Osteoblast (primary cell): ENCODE data around the gene PAN3. TPM values are rescaled to one million over a fixed set of nuclear protein-coding genes. Genes with fewer than 3 reads are reported as not detected.

Experiments
- DNase-seq: peaks from one replicate; pipeline ENCODE4 v3.0.0; 2011; ENCODE audit warnings: low spot score, mixed read lengths; ENCODE audit not compliant: insufficient read length; ENCODE audit errors: missing footprints
- H2AFZ ChIP-seq: 2 replicates; pipeline ENCODE4 v1.6.0; 2011; ENCODE audit warnings: mild to moderate bottlenecking, low read length
- H3K27ac ChIP-seq: 2 replicates; pipeline ENCODE4 v1.5.1; 2011; ENCODE audit warnings: mild to moderate bottlenecking, low read depth, low read length, moderate library complexity
- H3K27me3 ChIP-seq: 2 replicates; pipeline ENCODE4 v1.6.0; 2012; ENCODE audit warnings: mild to moderate bottlenecking, control low read depth, inconsistent platforms, low read length, moderate library complexity; ENCODE audit not compliant: insufficient read depth
- H3K36me3 ChIP-seq: 2 replicates; pipeline ENCODE4 v1.5.1; 2011; ENCODE audit warnings: mild to moderate bottlenecking, low read length, control low read depth, moderate library complexity; ENCODE audit not compliant: insufficient read depth
- H3K4me1 ChIP-seq: 2 replicates; pipeline ENCODE4 v1.5.1; 2011; ENCODE audit warnings: mild to moderate bottlenecking, low read length, control low read depth, moderate library complexity; ENCODE audit not compliant: insufficient read depth
- H3K4me2 ChIP-seq: 2 replicates; pipeline ENCODE4 v1.6.0; 2011; ENCODE audit warnings: mild to moderate bottlenecking, low read length; ENCODE audit not compliant: insufficient read depth
- H3K4me3 ChIP-seq: fragments of 200-600 bp; sonication (generic); 3 replicates; pipeline ENCODE4 v1.5.1; 2012; ENCODE audit warnings: mild to moderate bottlenecking, low read length, inconsistent platforms; ENCODE audit not compliant: insufficient read depth
- H3K79me2 ChIP-seq: 2 replicates; pipeline ENCODE4 v1.6.0; 2012; ENCODE audit warnings: mild to moderate bottlenecking, low read length, control low read depth, inconsistent platforms; ENCODE audit not compliant: insufficient read depth
- H3K9me3 ChIP-seq: 2 replicates; pipeline ENCODE4 v1.5.1; 2011; ENCODE audit warnings: low read depth, low read length, control low read depth
- H4K20me1 ChIP-seq: 2 replicates; pipeline ENCODE4 v1.6.0; 2012; ENCODE audit warnings: mild to moderate bottlenecking, low read length, control low read depth; ENCODE audit not compliant: insufficient read depth
- total RNA-seq: library from RNA; depleted of rRNA; stranded (reverse); fragments of >200 nt; gene quantifications from 2 replicates; pipeline ENCODE4 v1.2.3, GENCODE V29; 2012
- TF ChIP-seq, protein P1 (sequence below): IDR thresholded peaks from 2 replicates; pipeline ENCODE4 v1.5.1; 2011; ENCODE audit warnings: mild to moderate bottlenecking, low read depth, low read length, moderate library complexity; ENCODE audit errors: extremely low read depth

Gene PAN3
- total RNA-seq, 1 donor, result 27.5 TPM

DNA sequence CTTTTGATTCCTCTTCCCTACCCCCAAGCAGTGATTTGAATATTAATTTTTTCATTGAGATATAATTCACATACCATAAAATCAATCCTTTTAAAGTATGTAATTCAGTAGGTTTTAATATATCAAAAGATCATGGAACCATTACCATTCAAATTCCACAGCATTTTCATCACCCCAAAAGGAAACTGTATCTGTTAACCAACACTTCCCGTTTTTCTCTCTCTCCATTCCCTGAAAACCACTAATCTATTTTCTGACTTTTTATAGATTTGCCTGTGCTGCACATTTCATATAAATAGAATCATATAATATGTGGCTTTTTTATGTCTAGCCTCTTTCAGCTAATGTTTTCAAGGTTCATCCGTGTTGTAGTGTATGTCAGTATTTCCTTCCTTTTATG is 107.1 kb downstream of the PAN3 start:
- TF ChIP-seq, protein P1, sequence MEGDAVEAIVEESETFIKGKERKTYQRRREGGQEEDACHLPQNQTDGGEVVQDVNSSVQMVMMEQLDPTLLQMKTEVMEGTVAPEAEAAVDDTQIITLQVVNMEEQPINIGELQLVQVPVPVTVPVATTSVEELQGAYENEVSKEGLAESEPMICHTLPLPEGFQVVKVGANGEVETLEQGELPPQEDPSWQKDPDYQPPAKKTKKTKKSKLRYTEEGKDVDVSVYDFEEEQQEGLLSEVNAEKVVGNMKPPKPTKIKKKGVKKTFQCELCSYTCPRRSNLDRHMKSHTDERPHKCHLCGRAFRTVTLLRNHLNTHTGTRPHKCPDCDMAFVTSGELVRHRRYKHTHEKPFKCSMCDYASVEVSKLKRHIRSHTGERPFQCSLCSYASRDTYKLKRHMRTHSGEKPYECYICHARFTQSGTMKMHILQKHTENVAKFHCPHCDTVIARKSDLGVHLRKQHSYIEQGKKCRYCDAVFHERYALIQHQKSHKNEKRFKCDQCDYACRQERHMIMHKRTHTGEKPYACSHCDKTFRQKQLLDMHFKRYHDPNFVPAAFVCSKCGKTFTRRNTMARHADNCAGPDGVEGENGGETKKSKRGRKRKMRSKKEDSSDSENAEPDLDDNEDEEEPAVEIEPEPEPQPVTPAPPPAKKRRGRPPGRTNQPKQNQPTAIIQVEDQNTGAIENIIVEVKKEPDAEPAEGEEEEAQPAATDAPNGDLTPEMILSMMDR, result no peak
- DNase-seq, result no peak
- H3K27me3 ChIP-seq, result no peaks in the 10 kb centered on the region

DNA sequence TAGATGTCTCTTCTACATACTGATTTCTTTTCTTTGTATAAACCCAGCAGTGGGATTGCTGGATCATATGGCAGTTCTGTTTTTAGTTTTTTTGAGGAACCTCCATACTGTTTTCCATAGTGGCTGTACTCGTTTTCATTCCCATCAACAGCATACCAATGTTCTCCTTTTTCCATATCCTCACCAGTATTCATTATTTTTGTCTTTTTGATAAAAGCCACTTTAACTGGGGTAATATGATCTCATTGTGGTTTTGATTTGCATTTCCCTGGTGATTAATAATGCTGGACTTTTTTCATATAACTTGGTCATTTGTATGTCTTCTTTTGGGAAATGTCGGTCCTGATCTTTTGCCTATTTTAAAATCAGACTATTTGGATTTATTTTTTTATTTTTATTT is 108.5 kb downstream of the PAN3 start:
- TF ChIP-seq, protein P1, result no peak
- H3K27me3 ChIP-seq, result no peaks in the 10 kb centered on the region
- DNase-seq, result no peak

More for the DNA sequence above, 107.1 kb downstream of the PAN3 start:
- Histone ChIP-seq H3K27ac (no peak overlapping the region), H3K4me1 (no peaks in the 10 kb centered on the region), H2AFZ (no peak overlapping the region), H3K4me3 (no peak overlapping the region), H4K20me1 (no peaks in the 10 kb centered on the region), H3K4me2 (no peak overlapping the region), H3K36me3 (no peaks in the 10 kb centered on the region), H3K79me2 (peaks cover 9% of the 10 kb centered on the region), H3K9me3 (no peaks in the 10 kb centered on the region)

DNA sequence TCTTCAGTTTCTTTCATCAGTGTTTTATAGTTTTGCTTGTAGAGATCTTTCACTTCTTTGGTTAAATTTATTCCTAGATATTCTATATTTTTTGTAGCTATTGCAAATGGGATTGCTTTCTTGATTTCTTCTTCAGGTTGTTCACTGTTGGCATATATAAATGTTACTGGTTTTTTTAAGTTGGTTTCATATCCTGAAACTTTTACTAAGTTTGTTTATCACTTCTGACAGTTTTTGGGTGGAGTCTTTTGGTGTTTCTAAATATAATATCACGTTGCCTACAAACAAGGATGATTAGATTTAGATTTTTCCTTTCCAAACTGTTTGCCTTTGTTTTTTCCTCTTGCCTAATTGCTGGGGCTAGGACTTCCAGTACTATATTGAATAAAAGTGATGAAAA is 109.7 kb downstream of the PAN3 start:
- Histone ChIP-seq H4K20me1 (no peaks in the 10 kb centered on the region), H3K79me2 (peaks cover 14% of the 10 kb centered on the region), H3K27ac (no peak overlapping the region), H3K27me3 (no peaks in the 10 kb centered on the region), H3K36me3 (no peaks in the 10 kb centered on the region), H3K9me3 (no peaks in the 10 kb centered on the region), H3K4me3 (no peak overlapping the region), H3K4me1 (no peaks in the 10 kb centered on the region), H2AFZ (no peak overlapping the region), H3K4me2 (no peak overlapping the region)
- no peak for DNase-seq
- TF ChIP-seq, protein P1, result no peak

More for the DNA sequence above, 108.5 kb downstream of the PAN3 start:
- Histone ChIP-seq H3K36me3 (no peaks in the 10 kb centered on the region), H3K4me1 (no peaks in the 10 kb centered on the region), H2AFZ (no peak overlapping the region), H3K27ac (no peak overlapping the region), H3K4me3 (no peak overlapping the region), H3K9me3 (no peaks in the 10 kb centered on the region), H3K79me2 (peaks cover 14% of the 10 kb centered on the region), H4K20me1 (no peaks in the 10 kb centered on the region), H3K4me2 (no peak overlapping the region)

DNA sequence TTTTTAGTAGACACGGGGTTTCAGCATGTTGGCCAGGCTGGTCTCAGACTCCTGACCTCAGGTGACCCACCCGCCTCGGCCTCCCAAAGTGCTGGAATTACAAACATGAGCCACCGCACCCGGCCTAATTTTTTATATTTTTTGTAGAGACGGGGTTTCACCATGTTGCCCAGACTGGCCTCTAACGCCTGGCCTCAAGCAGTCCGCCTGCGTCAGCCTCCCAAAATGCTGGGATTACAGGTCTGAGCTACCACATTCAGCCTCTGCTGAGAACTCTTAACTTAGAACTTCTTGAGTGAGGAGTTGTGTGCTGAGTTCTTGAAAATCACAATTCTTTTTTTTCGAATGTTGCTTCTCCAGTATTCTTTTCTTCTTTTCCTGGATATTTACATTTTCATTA is 112.2 kb downstream of the PAN3 start:
- Histone ChIP-seq H3K4me1 (no peaks in the 10 kb centered on the region), H3K4me2 (no peak overlapping the region), H4K20me1 (no peaks in the 10 kb centered on the region), H3K27me3 (no peaks in the 10 kb centered on the region), H3K27ac (no peak overlapping the region), H2AFZ (no peak overlapping the region), H3K79me2 (peaks cover 14% of the 10 kb centered on the region), H3K9me3 (no peaks in the 10 kb centered on the region), H3K4me3 (no peak overlapping the region), H3K36me3 (no peaks in the 10 kb centered on the region)
- TF ChIP-seq, protein P1, result no peak
- no peak for DNase-seq
